Activated T-cell treated with anti-CD3 and anti-CD28 coated beads for 48 hours (primary cell): ENCODE measurements around the gene GLRA2.

Experiments
- DNase-seq: peaks from one replicate; pipeline ENCODE4 v3.0.0-alpha.2; 2020; ENCODE audit warnings: low read depth

Gene GLRA2

GRCh38 chrX:14529290-14529989 is at the start of gene GLRA2:
Gene GLRA2 (plus strand): TSS chrX:14529536. CDS start chrX:14530058, 522 bp downstream.
- DNase-seq, result no peak

GRCh38 chrX:14489437-14489836 is 39.9 kb upstream of the GLRA2 start:
- DNase-seq, result no peak

- no peak for DNase-seq
These were observed 37.6 kb upstream of the GLRA2 start for GRCh38 chrX:14491689-14492088.

- DNase-seq, result no peak
These were observed 32.7 kb upstream of the GLRA2 start for GRCh38 chrX:14496674-14497073.

GRCh38 chrX:14497184-14497666 is 32.1 kb upstream of the GLRA2 start:
- DNase-seq, result no peak

- DNase-seq, result no peak
These were observed 28.0 kb upstream of the GLRA2 start for GRCh38 chrX:14501327-14501726.

GRCh38 chrX:14504960-14505538 is 24.3 kb upstream of the GLRA2 start:
- DNase-seq, result no peak

- DNase-seq, result no peak
These were observed 23.7 kb upstream of the GLRA2 start for GRCh38 chrX:14505648-14506047.

GRCh38 chrX:14506866-14507265 is 22.5 kb upstream of the GLRA2 start:
- DNase-seq, result no peak

- no peak for DNase-seq
These were observed 21.2 kb upstream of the GLRA2 start for GRCh38 chrX:14508025-14508690.

GRCh38 chrX:14509325-14510057 is 19.8 kb upstream of the GLRA2 start:
- no peak for DNase-seq

GRCh38 chrX:14528629-14529289 is 577 bp upstream of the GLRA2 start:
- peak; percentile 29 for DNase-seq

- no peak for DNase-seq
These were observed 4.5 kb downstream of the GLRA2 start for GRCh38 chrX:14533867-14534266.

GRCh38 chrX:14546190-14546589 is 16.9 kb downstream of the GLRA2 start:
- no peak for DNase-seq

- no peak for DNase-seq
These were observed 24.9 kb downstream of the GLRA2 start for GRCh38 chrX:14554131-14554715.

- no peak for DNase-seq
These were observed 34.7 kb downstream of the GLRA2 start for GRCh38 chrX:14564058-14564457.

GRCh38 chrX:14573161-14573560 is 43.8 kb downstream of the GLRA2 start:
- DNase-seq, result no peak

- no peak for DNase-seq
These were observed 51.7 kb downstream of the GLRA2 start for GRCh38 chrX:14581081-14581480.

GRCh38 chrX:14584548-14584947 is 55.2 kb downstream of the GLRA2 start:
- no peak for DNase-seq

GRCh38 chrX:14590216-14590615 is 60.9 kb downstream of the GLRA2 start:
- DNase-seq, result no peak

GRCh38 chrX:14590693-14591424 is 61.5 kb downstream of the GLRA2 start:
- DNase-seq, result no peak
